ENCODE data around the gene AK8.
A peak's percentile ranks its signal among the peaks of the same experiment; 100 is the strongest.

The AK8 gene

GRCh38 chr9:132752877-132753592 lies 125.0 kb downstream of the AK8 start:
- Mint-ChIP-seq H3K36me3 (ENCODE audit: insufficient read depth) (no peaks in the 10 kb centered on the region), H3K4me1 (ENCODE audit: low read depth in 2 of 2) (no peaks in the 10 kb centered on the region), H3K27me3 (peaks cover 34 to 76% of the 10 kb centered on the region in 2 donors), H3K27ac (no peak overlapping the region), H3K4me3 (no peak overlapping the region), H3K9me3 (no peaks in the 10 kb centered on the region)
- no peak for DNase-seq
- no peak for ATAC-seq (replicated peaks)

GRCh38 chr9:132750668-132751067 lies 127.4 kb downstream of the AK8 start:
- H3K36me3 Mint-ChIP-seq (ENCODE audit: insufficient read depth): no peaks in the 10 kb centered on the region
- H3K27me3 Mint-ChIP-seq: peaks cover 33 to 63% of the 10 kb centered on the region in 2 donors
- no peak overlapping the region for H3K27ac Mint-ChIP-seq
- no peaks in the 10 kb centered on the region for H3K4me1 Mint-ChIP-seq (ENCODE audit: low read depth in 2 of 2)
- no peak overlapping the region for H3K4me3 Mint-ChIP-seq
- DNase-seq: no peak
- H3K9me3 Mint-ChIP-seq: no peaks in the 10 kb centered on the region
- ATAC-seq (replicated peaks): no peak

- no peak overlapping the region for H3K27ac Mint-ChIP-seq
- no peak overlapping the region for H3K4me3 Mint-ChIP-seq
- H3K27me3 Mint-ChIP-seq: peaks cover 45 to 65% of the 10 kb centered on the region in 2 donors
- no peaks in the 10 kb centered on the region for H3K9me3 Mint-ChIP-seq
- DNase-seq (no peak), ATAC-seq (replicated peaks) (no peak)
- H3K4me1 Mint-ChIP-seq (ENCODE audit: low read depth in 2 of 2): no peaks in the 10 kb centered on the region
- H3K36me3 Mint-ChIP-seq (ENCODE audit: insufficient read depth): no peaks in the 10 kb centered on the region
Observed at GRCh38 chr9:132749306-132749705, 128.8 kb downstream of the AK8 start.

- ATAC-seq (replicated peaks) (no peak), DNase-seq (no peak)
- Mint-ChIP-seq H3K9me3 (no peaks in the 10 kb centered on the region), H3K4me1 (ENCODE audit: low read depth in 2 of 2) (no peaks in the 10 kb centered on the region), H3K36me3 (ENCODE audit: insufficient read depth) (no peaks in the 10 kb centered on the region), H3K27me3 (peaks cover 49 to 65% of the 10 kb centered on the region in 2 donors), H3K27ac (no peak overlapping the region), H3K4me3 (no peak overlapping the region)
Observed at GRCh38 chr9:132748450-132748849, 129.6 kb downstream of the AK8 start.

- no peak overlapping the region for H3K27ac Mint-ChIP-seq
- no peaks in the 10 kb centered on the region for H3K36me3 Mint-ChIP-seq (ENCODE audit: insufficient read depth)
- no peak overlapping the region for H3K4me3 Mint-ChIP-seq
- H3K9me3 Mint-ChIP-seq: no peaks in the 10 kb centered on the region
- H3K4me1 Mint-ChIP-seq (ENCODE audit: low read depth in 2 of 2): no peaks in the 10 kb centered on the region
- ATAC-seq (replicated peaks) (no peak), DNase-seq (no peak)
- H3K27me3 Mint-ChIP-seq: peaks cover 63 to 77% of the 10 kb centered on the region in 2 donors
Observed at GRCh38 chr9:132745756-132746709, 132.1 kb downstream of the AK8 start.

- no peak for DNase-seq
- Mint-ChIP-seq H3K36me3 (ENCODE audit: insufficient read depth) (no peaks in the 10 kb centered on the region), H3K4me3 (no peak overlapping the region), H3K27ac (peak overlapping the region in 1 of 2 donors; percentile 37), H3K4me1 (ENCODE audit: low read depth in 2 of 2) (no peaks in the 10 kb centered on the region), H3K9me3 (no peaks in the 10 kb centered on the region), H3K27me3 (peaks cover 60 to 74% of the 10 kb centered on the region in 2 donors)
- ATAC-seq (replicated peaks): no peak
Observed at GRCh38 chr9:132744881-132745755, 133.0 kb downstream of the AK8 start.

- H3K4me3 Mint-ChIP-seq: no peak overlapping the region
- no peaks in the 10 kb centered on the region for H3K4me1 Mint-ChIP-seq (ENCODE audit: low read depth in 2 of 2)
- peaks cover 54 to 63% of the 10 kb centered on the region in 2 donors for H3K27me3 Mint-ChIP-seq
- H3K27ac Mint-ChIP-seq: no peak overlapping the region
- H3K36me3 Mint-ChIP-seq (ENCODE audit: insufficient read depth): no peaks in the 10 kb centered on the region
- no peak for DNase-seq
- no peaks in the 10 kb centered on the region for H3K9me3 Mint-ChIP-seq
- no peak for ATAC-seq (replicated peaks)
Observed at GRCh38 chr9:132743931-132744479, 134.1 kb downstream of the AK8 start.

GRCh38 chr9:132742821-132743311 lies 135.2 kb downstream of the AK8 start:
- no peaks in the 10 kb centered on the region for H3K36me3 Mint-ChIP-seq (ENCODE audit: insufficient read depth)
- no peak for ATAC-seq (replicated peaks)
- no peaks in the 10 kb centered on the region for H3K9me3 Mint-ChIP-seq
- H3K4me3 Mint-ChIP-seq: no peak overlapping the region
- no peaks in the 10 kb centered on the region for H3K4me1 Mint-ChIP-seq (ENCODE audit: low read depth in 2 of 2)
- H3K27me3 Mint-ChIP-seq: peaks cover 60% of the 10 kb centered on the region in 2 donors
- no peak overlapping the region for H3K27ac Mint-ChIP-seq
- no peak for DNase-seq

GRCh38 chr9:132740526-132741309 lies 137.4 kb downstream of the AK8 start:
- DNase-seq: no peak
- ATAC-seq (replicated peaks): no peak
- Mint-ChIP-seq H3K9me3 (no peaks in the 10 kb centered on the region), H3K27ac (no peak overlapping the region), H3K27me3 (peaks cover 50% of the 10 kb centered on the region in 2 donors), H3K4me1 (ENCODE audit: low read depth in 2 of 2) (no peaks in the 10 kb centered on the region), H3K36me3 (ENCODE audit: insufficient read depth) (no peaks in the 10 kb centered on the region), H3K4me3 (no peak overlapping the region)

GRCh38 chr9:132739710-132740310 lies 138.3 kb downstream of the AK8 start:
- ATAC-seq (replicated peaks) (no peak), DNase-seq (no peak)
- peaks cover 41 to 49% of the 10 kb centered on the region in 2 donors for H3K27me3 Mint-ChIP-seq
- H3K4me1 Mint-ChIP-seq (ENCODE audit: low read depth in 2 of 2): no peaks in the 10 kb centered on the region
- no peak overlapping the region for H3K4me3 Mint-ChIP-seq
- H3K9me3 Mint-ChIP-seq: no peaks in the 10 kb centered on the region
- H3K36me3 Mint-ChIP-seq (ENCODE audit: insufficient read depth): no peaks in the 10 kb centered on the region
- no peak overlapping the region for H3K27ac Mint-ChIP-seq

GRCh38 chr9:132733260-132733815 lies 144.7 kb downstream of the AK8 start:
- H3K27me3 Mint-ChIP-seq: peaks cover 37 to 70% of the 10 kb centered on the region in 2 donors
- no peaks in the 10 kb centered on the region for H3K4me1 Mint-ChIP-seq (ENCODE audit: low read depth in 2 of 2)
- H3K9me3 Mint-ChIP-seq: no peaks in the 10 kb centered on the region
- no peaks in the 10 kb centered on the region for H3K36me3 Mint-ChIP-seq (ENCODE audit: insufficient read depth)
- H3K27ac Mint-ChIP-seq: no peak overlapping the region
- ATAC-seq (replicated peaks) (no peak), DNase-seq (no peak)
- no peak overlapping the region for H3K4me3 Mint-ChIP-seq

All from effector memory CD8-positive, alpha-beta T cell (primary cell).